CD4-positive, alpha-beta memory T cell (primary cell): ENCODE data around the gene ASB7. TPM values are rescaled to one million over a fixed set of nuclear protein-coding genes. Genes with fewer than 3 reads are reported as not detected.
A peak's percentile ranks its signal among the peaks of the same experiment; 100 is the strongest.

Experiments
- CTCF ChIA-PET: fragments of 350-600 bp; sonication (Branson Sonifier 250); formaldehyde crosslinking; loops from one replicate; lab custom pipeline; 2021; ENCODE audit warnings: inconsistent platforms; ENCODE audit not compliant: partially characterized antibody; lab: Charles Lee
- POLR2A ChIA-PET: fragments of 350-600 bp; sonication (Branson Sonifier 250); formaldehyde crosslinking; loops from one replicate; lab custom pipeline; 2021; ENCODE audit not compliant: partially characterized antibody; lab: Charles Lee
- DNase-seq, 5 donors: peaks; one replicate each; pipeline versions ENCODE4 v3.0.0 to v3.0.0-alpha.2; 2020 to 2022; ENCODE audit warnings: mixed read lengths in 1 of 5
- H3K27ac ChIP-seq: one replicate; pipeline ENCODE4 v1.7.0; 2013; ENCODE audit warnings: low read depth, low read length
- H3K27me3 ChIP-seq: 2 replicates; pipeline ENCODE4 v1.7.0; 2013; ENCODE audit warnings: mild to moderate bottlenecking, low read length, moderate library complexity; ENCODE audit not compliant: insufficient read depth
- H3K36me3 ChIP-seq: 2 replicates; pipeline ENCODE4 v1.7.0; 2013; ENCODE audit warnings: mild to moderate bottlenecking, low read length, moderate library complexity; ENCODE audit not compliant: insufficient read depth
- H3K4me1 ChIP-seq: 2 replicates; pipeline ENCODE4 v1.7.0; 2013; ENCODE audit warnings: mild to moderate bottlenecking, low read length, moderate library complexity; ENCODE audit not compliant: insufficient read depth
- H3K4me3 ChIP-seq, 2 donors: one replicate each; pipeline ENCODE4 v1.7.0; 2013; ENCODE audit warnings: low read length in 2 of 2, mild to moderate bottlenecking in 1 of 2
- H3K9me3 ChIP-seq, 2 donors: one replicate each; pipeline ENCODE4 v1.7.0; 2013; ENCODE audit warnings: low read length in 2 of 2, control low read depth in 1 of 2; ENCODE audit not compliant: control insufficient read depth in 1 of 2
- H3K27ac Mint-ChIP-seq, 7 donors: one replicate each; pipeline ENCODE4 v1.8.0; 2020 to 2021; ENCODE audit warnings: mixed read lengths in 7 of 7, mild to moderate bottlenecking in 6 of 7, inconsistent platforms in 3 of 7, moderate library complexity in 3 of 7
- H3K27me3 Mint-ChIP-seq, 2 donors: one replicate each; pipeline ENCODE4 v1.8.0; 2020 to 2021; ENCODE audit warnings: mixed read lengths in 2 of 2
- H3K36me3 Mint-ChIP-seq, 2 donors: one replicate each; pipeline ENCODE4 v1.8.0; 2020 to 2021; ENCODE audit warnings: mixed read lengths in 2 of 2, inconsistent platforms in 1 of 2, mild to moderate bottlenecking in 1 of 2
- H3K4me1 Mint-ChIP-seq, 4 donors: one replicate each; pipeline ENCODE4 v1.8.0; 2020 to 2021; ENCODE audit warnings: mixed read lengths in 4 of 4, mild to moderate bottlenecking in 1 of 4
- H3K4me3 Mint-ChIP-seq, 8 donors: one replicate each; pipeline ENCODE4 v1.8.0; 2020 to 2021; ENCODE audit warnings: mixed read lengths in 8 of 8, mild to moderate bottlenecking in 7 of 8, moderate library complexity in 6 of 8, inconsistent platforms in 3 of 8
- H3K9me3 Mint-ChIP-seq, 8 donors: one replicate each; pipeline ENCODE4 v1.8.0; 2020 to 2021; ENCODE audit warnings: mixed read lengths in 8 of 8, mild to moderate bottlenecking in 5 of 8, inconsistent platforms in 3 of 8, moderate library complexity in 1 of 8
- intact Hi-C: fragments of 100-400 bp; cut with micrococcal nuclease; formaldehyde crosslinking; loops from one replicate; pipeline ENCODE4 v1.15.1; 2023
- polyA plus RNA-seq, 2 donors: library from polyadenylated mRNA; unstranded; fragments of 300-500 nt; fragmentation: Illumina TruSeq; gene quantifications; one replicate each; pipeline ENCODE4 v1.2.3, GENCODE V29; 2021
- total RNA-seq, 2 experiments: library from RNA; stranded (reverse); gene quantifications; one replicate each; pipeline ENCODE4 v1.2.3, GENCODE V29; 2021

Gene ASB7
- total and polyA plus RNA-seq, 4 experiments from 2014 or later = 14.3 to 20.0 (median 17.7) TPM

- DNase-seq = peak in 1 of 5 donors; percentile 7
- no peaks in the 10 kb centered on the region for H3K9me3 ChIP-seq
- no peaks in the 10 kb centered on the region for H3K27me3 Mint-ChIP-seq
- peak overlapping the region; percentile 75 to 91 (median 86) for H3K4me3 Mint-ChIP-seq
- H3K9me3 Mint-ChIP-seq = peaks cover 0 to 2% (median 0%) of the 10 kb centered on the region in 8 donors
- H3K4me1 ChIP-seq = peaks cover 92% of the 10 kb centered on the region
- peak overlapping the region; percentile 48 to 59 for H3K4me3 ChIP-seq
- H3K36me3 ChIP-seq = no peaks in the 10 kb centered on the region
- intact Hi-C loops = loop anchor here (2.0 kb wide), 3 partner anchors 15 to 667 kb away; no protein-coding TSS in a partner anchor
- H3K27ac Mint-ChIP-seq = peak overlapping the region in 6 of 7 donors; percentile 90 to 98 (median 96)
- no peaks in the 10 kb centered on the region for H3K27me3 ChIP-seq
- H3K27ac ChIP-seq = peak overlapping the region; percentile 77
- peaks cover 56 to 79% (median 64%) of the 10 kb centered on the region in 4 donors for H3K4me1 Mint-ChIP-seq
- ChIA-PET CTCF (interaction anchor here (1.2 to 4.1 kb wide), 7 partner anchors 12 to 670 kb away, joined by 3 to 35 read pairs (median 5); no protein-coding TSS in a partner anchor), POLR2A (interaction anchor here (0.8 to 1.8 kb wide), 7 partner anchors 23 to 1051 kb away, joined by 3 to 5 read pairs (median 3); partner anchors contain the start of gene ADAMTS17)
- peaks cover 10 to 16% of the 10 kb centered on the region in 2 donors for H3K36me3 Mint-ChIP-seq
Measured at GRCh38 chr15:100595964-100596363, 6.4 kb upstream of the ASB7 start.

DNA sequence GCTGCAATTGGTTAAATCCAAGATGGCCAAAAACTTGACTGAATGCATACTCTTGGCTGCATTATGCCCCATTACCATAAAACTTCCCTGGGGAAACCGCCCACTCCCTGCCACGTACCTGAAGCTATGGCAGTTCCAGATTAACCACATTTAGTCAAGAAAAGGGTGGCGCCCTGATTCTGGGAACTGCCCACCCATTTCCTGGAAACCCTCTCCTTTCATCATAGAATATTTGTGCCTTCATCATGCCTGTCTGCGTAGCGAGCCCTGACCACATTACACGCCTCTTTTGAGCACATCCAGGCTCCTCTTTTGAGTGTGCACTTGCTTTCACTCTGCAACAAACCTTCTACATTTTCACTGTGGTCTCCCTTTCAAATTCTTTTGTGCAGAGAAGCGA lies 5.6 kb upstream of the ASB7 start:
- H3K27ac Mint-ChIP-seq = peak overlapping the region in 6 of 7 donors; percentile 90 to 98 (median 96)
- H3K27me3 Mint-ChIP-seq = no peaks in the 10 kb centered on the region
- H3K4me1 Mint-ChIP-seq = peaks cover 52 to 71% (median 58%) of the 10 kb centered on the region in 4 donors
- H3K27me3 ChIP-seq = no peaks in the 10 kb centered on the region
- DNase-seq = peak; percentile 88 to 95 (median 92)
- POLR2A ChIA-PET = interaction anchor here (0.6 to 2.4 kb wide), 5 partner anchors 8 to 1051 kb away, joined by 3 to 9 read pairs (median 4); partner anchors contain the start of gene ADAMTS17
- peak overlapping the region; percentile 75 to 91 (median 86) for H3K4me3 Mint-ChIP-seq
- peaks cover 87% of the 10 kb centered on the region for H3K4me1 ChIP-seq
- CTCF ChIA-PET = interaction anchor here (1.2 to 4.1 kb wide), 7 partner anchors 11 to 671 kb away, joined by 3 to 35 read pairs (median 5); no protein-coding TSS in a partner anchor
- intact Hi-C loops = loop anchor here (2.0 kb wide), 3 partner anchors 16 to 668 kb away; no protein-coding TSS in a partner anchor
- H3K27ac ChIP-seq = peak overlapping the region; percentile 77
- no peaks in the 10 kb centered on the region for H3K36me3 ChIP-seq
- H3K9me3 ChIP-seq = no peaks in the 10 kb centered on the region
- H3K9me3 Mint-ChIP-seq = no peaks in the 10 kb centered on the region
- H3K4me3 ChIP-seq = peak overlapping the region; percentile 48 to 59
- peaks cover 7 to 13% of the 10 kb centered on the region in 2 donors for H3K36me3 Mint-ChIP-seq

DNA sequence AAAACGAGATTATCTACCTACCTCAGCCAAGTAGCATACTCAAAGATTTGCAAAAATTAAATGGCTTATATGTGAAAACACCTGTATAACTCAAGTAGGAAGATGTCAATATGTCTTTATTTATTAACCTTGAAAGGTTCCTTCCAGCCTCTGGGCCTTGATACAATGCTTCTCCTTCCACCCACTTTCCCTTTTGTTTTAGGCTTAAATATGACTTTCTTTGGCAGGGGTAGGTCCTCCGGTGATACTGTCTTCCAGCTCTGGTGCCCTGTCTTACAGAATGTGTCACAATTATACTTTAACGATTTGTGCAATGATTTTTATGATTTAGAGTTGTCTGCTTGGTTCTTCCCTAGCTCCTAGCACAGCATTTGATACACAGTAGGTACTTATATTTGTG lies 4.5 kb upstream of the ASB7 start:
- H3K4me1 Mint-ChIP-seq = peaks cover 45 to 61% (median 51%) of the 10 kb centered on the region in 4 donors
- peak overlapping the region; percentile 73 to 88 (median 82) for H3K4me3 Mint-ChIP-seq
- H3K4me1 ChIP-seq = peaks cover 76% of the 10 kb centered on the region
- no peak for DNase-seq
- no peaks in the 10 kb centered on the region for H3K36me3 ChIP-seq
- intact Hi-C loops = loop anchor here (2.0 kb wide), 3 partner anchors 17 to 669 kb away; no protein-coding TSS in a partner anchor
- H3K27me3 ChIP-seq = no peaks in the 10 kb centered on the region
- H3K36me3 Mint-ChIP-seq = peaks cover 3 to 5% of the 10 kb centered on the region in 2 donors
- ChIA-PET POLR2A (interaction anchor here (1.8 to 2.4 kb wide), 2 partner anchors 9 to 27 kb away, joined by 5 to 9 read pairs; no protein-coding TSS in a partner anchor), CTCF (interaction anchor here (1.3 to 4.1 kb wide), 4 partner anchors 25 to 259 kb away, joined by 3 to 35 read pairs (median 5); no protein-coding TSS in a partner anchor)
- H3K27ac ChIP-seq = peak overlapping the region; percentile 77
- H3K27me3 Mint-ChIP-seq = no peaks in the 10 kb centered on the region
- H3K27ac Mint-ChIP-seq = peak overlapping the region in 6 of 7 donors; percentile 90 to 98 (median 96)
- H3K9me3 Mint-ChIP-seq = no peaks in the 10 kb centered on the region
- H3K4me3 ChIP-seq = peak overlapping the region in 1 of 2 donors; percentile 59
- H3K9me3 ChIP-seq = no peaks in the 10 kb centered on the region

DNA sequence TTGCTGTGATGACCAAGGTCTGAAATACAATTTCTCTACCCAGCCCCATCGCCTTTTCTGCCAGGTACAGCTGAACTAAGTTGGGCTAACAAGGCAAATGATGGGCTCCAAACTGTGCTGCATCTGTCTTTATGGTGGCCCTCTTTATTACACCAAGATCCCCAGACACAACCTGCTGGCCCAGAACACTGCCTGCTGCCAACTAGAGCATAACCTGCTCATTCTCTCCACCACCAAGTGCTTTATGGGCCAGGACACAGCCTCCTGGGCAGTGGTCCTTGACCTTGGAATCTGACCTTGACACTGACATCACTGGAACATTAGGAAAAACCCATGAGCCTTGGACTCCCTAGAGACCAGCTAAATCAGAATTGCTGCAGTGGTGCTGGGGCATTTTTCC lies 3.7 kb upstream of the ASB7 start:
- Histone ChIP-seq H3K27me3 (no peaks in the 10 kb centered on the region), H3K36me3 (no peaks in the 10 kb centered on the region), H3K9me3 (no peaks in the 10 kb centered on the region), H3K27ac (peak overlapping the region; percentile 95), H3K4me3 (peak overlapping the region in 1 of 2 donors; percentile 2), H3K4me1 (peaks cover 75% of the 10 kb centered on the region)
- intact Hi-C loops = no loop called here
- Mint-ChIP-seq H3K9me3 (no peaks in the 10 kb centered on the region), H3K36me3 (peaks cover under 1 to 4% of the 10 kb centered on the region in 2 donors), H3K27ac (peak overlapping the region in 6 of 7 donors; percentile 89 to 98 (median 93)), H3K4me3 (peak overlapping the region; percentile 40 to 86 (median 68)), H3K4me1 (peaks cover 45 to 61% (median 52%) of the 10 kb centered on the region in 4 donors), H3K27me3 (no peaks in the 10 kb centered on the region)
- DNase-seq = no peak
- ChIA-PET CTCF (interaction anchor here (1.3 to 4.1 kb wide), 3 partner anchors 26 to 249 kb away, joined by 3 to 35 read pairs (median 3); no protein-coding TSS in a partner anchor), POLR2A (interaction anchor here (2.4 kb wide), 1 partner anchor 10 kb away, joined by 9 read pairs; no protein-coding TSS in a partner anchor)

GRCh38 chr15:100601163-100601562 lies 1.2 kb upstream of the ASB7 start:
- H3K27ac Mint-ChIP-seq = no peak overlapping the region
- H3K36me3 Mint-ChIP-seq = peaks cover 14 to 19% of the 10 kb centered on the region in 2 donors
- peak overlapping the region; percentile 95 for H3K27ac ChIP-seq
- no peaks in the 10 kb centered on the region for H3K9me3 ChIP-seq
- H3K27me3 Mint-ChIP-seq = no peaks in the 10 kb centered on the region
- ChIA-PET CTCF (interaction anchor here (7.5 kb wide), 1 partner anchor 251 kb away, joined by 50 read pairs; no protein-coding TSS in a partner anchor), POLR2A (interaction anchor here (1.3 to 2.3 kb wide), 5 partner anchors 11 to 675 kb away, joined by 3 to 18 read pairs (median 13); no protein-coding TSS in a partner anchor)
- H3K9me3 Mint-ChIP-seq = no peaks in the 10 kb centered on the region
- H3K4me1 Mint-ChIP-seq = peaks cover 42 to 61% (median 52%) of the 10 kb centered on the region in 4 donors
- no peaks in the 10 kb centered on the region for H3K36me3 ChIP-seq
- DNase-seq = peak; percentile 28 to 73 (median 40)
- H3K27me3 ChIP-seq = no peaks in the 10 kb centered on the region
- H3K4me3 Mint-ChIP-seq = no peak overlapping the region
- peaks cover 64% of the 10 kb centered on the region for H3K4me1 ChIP-seq
- peak overlapping the region; percentile 85 to 97 for H3K4me3 ChIP-seq
- intact Hi-C loops = loop anchor here (5.0 to 10.0 kb wide), 4 partner anchors 651 to 1954 kb away; partner anchors contain the start of genes CHSY1, IGF1R and MEF2A

DNA sequence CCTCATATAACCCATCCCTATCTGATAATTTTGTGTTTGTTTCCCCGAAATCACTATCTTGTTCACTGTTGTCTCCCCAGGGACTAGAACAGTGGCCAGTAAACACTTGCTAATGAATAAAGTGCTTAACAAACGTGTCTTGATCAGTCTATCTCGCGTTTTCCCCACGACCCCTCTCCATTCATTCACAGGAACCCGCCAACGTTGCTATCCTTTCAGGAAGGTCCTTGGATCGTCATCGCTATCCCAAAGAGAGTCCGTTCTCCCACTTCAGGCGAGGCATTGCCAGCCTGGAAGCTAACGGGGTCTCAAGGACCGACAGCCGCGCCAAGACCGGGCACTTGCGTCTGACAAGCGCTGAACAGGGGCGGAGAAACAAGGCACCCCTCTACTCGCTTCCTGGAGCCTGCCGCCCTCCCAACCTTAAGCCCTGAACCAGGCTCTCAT lies 749 bp upstream of the ASB7 start:
- Histone ChIP-seq H3K4me1 (peaks cover 61% of the 10 kb centered on the region), H3K9me3 (no peaks in the 10 kb centered on the region), H3K27ac (peak overlapping the region; percentile 95), H3K4me3 (peak overlapping the region; percentile 85 to 97), H3K27me3 (no peaks in the 10 kb centered on the region), H3K36me3 (no peaks in the 10 kb centered on the region)
- Mint-ChIP-seq H3K27ac (no peak overlapping the region), H3K36me3 (peaks cover 14 to 22% of the 10 kb centered on the region in 2 donors), H3K4me1 (peaks cover 38 to 57% (median 54%) of the 10 kb centered on the region in 4 donors), H3K27me3 (no peaks in the 10 kb centered on the region), H3K9me3 (no peaks in the 10 kb centered on the region), H3K4me3 (no peak overlapping the region)
- DNase-seq = no peak
- ChIA-PET POLR2A (interaction anchor here (1.1 to 2.3 kb wide), 14 partner anchors 10 to 865 kb away, joined by 3 to 18 read pairs (median 6); partner anchors contain the start of genes ADAMTS17 and SNRPA1), CTCF (interaction anchor here (1.0 to 7.5 kb wide), 3 partner anchors 30 to 252 kb away, joined by 3 to 50 read pairs (median 13); no protein-coding TSS in a partner anchor)
- intact Hi-C loops = loop anchor here (1.0 to 10.0 kb wide), 8 partner anchors 259 to 1954 kb away; partner anchors contain the start of genes CHSY1, IGF1R, LYSMD4 and MEF2A
